ENCODE measurements around the gene SLC2A3. TPM values are rescaled to one million over a fixed set of nuclear protein-coding genes. Genes with fewer than 3 reads are reported as not detected.
"Not testable (repeated sequence)": the region's sequence is repeated elsewhere in the genome, so short reads cannot be mapped to it uniquely, and the experiment has no call there.

SLC2A3 gene
- total RNA-seq, 1 donor from 2014 or later = 362 TPM

DNA sequence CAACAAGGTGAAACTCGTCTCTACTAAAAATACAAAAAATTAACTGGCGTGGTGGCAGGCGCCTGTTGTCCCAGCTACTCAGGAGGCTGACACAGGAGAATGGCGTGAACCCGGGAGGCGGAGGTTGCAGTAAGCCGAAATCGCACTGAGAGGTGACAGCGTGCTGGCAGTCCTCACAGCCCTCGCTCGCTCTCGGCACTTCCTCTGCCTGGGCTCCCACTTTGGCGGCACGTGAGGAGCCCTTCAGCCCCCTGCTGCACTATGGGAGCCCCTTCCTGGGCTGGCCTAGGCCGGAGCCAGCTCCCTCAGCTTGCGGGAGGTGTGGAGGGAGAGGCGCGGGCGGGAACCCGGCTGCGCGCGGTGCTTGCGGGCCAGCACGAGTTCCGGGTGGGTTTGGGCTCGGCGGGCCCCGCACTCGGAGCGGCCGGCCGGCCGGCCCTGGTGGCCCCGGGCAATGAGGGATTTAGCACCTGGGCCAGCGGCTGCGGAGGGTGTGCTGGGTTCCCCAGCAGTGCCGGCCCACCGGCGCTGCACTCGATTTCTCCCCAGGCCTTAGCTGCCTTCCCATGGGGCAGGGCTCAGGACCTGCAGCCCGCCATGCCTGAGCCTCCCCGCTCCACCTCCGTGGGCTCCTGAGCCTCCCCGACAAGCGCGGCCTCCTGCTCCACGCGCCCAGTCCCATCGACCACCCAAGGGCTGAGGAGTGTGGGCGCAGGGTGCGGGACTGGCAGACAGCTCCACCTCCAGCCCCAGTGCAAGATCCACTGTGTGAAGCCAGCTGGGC is 54.8 kb downstream of the SLC2A3 start:
- DNase-seq, H3K9me3 Mint-ChIP-seq, H3K27ac Mint-ChIP-seq: not testable (repeated sequence)

DNA sequence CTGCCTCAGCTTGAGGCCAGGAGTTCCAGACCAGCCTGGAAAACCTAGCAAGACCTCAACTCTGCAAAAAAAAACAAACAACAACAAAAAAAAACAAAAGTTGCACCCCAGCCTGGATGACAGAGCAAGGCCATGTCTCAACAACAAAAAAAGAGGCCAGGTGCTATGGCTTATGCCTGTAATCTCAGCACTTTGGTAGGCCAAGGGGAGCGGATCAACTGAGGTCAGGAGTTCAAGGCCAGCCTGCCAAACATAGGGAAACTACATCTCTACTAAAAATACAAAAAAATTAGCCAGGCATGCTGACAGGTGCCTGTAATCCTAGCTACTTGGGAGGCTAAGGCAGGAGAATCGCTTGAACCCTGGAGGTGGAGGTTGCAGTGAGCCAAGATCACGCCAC is 56.7 kb downstream of the SLC2A3 start:
- peaks cover 1% of the 10 kb centered on the region for H3K27me3 Mint-ChIP-seq

More for the DNA sequence above, 54.8 kb downstream of the SLC2A3 start:
- H3K4me1 Mint-ChIP-seq; H3K4me3 Mint-ChIP-seq; H3K27me3 Mint-ChIP-seq; H3K36me3 Mint-ChIP-seq (ENCODE audit: low read depth); intact Hi-C loops (cut with micrococcal nuclease): not testable (repeated sequence)

DNA sequence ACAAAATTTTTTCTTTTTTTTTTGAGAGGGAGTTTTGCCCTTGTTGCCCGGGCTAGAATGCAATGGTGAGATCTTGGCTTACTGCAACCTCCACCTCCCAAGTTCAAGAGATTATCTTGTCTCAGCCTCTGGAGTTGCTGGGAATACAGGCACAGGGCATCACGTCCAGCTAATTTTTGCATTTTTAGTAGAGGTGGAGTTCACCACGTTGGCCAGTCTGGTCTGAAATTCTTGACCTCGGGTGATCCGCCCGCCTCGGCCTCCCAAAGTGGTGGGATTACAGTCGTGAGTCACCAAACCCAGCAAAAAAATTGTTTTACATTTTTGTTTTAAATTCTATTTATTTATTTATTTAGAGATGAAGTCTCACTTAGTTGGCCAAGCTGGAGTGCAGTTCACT is 58.6 kb downstream of the SLC2A3 start:
- H3K36me3 Mint-ChIP-seq (ENCODE audit: low read depth) = no peaks in the 10 kb centered on the region
- H3K27me3 Mint-ChIP-seq = peaks cover 13% of the 10 kb centered on the region
- no peak overlapping the region for H3K4me3 Mint-ChIP-seq
- peaks cover 3% of the 10 kb centered on the region for H3K9me3 Mint-ChIP-seq
- intact Hi-C loops (cut with micrococcal nuclease) = no loop called here
- DNase-seq = no peak
- H3K27ac Mint-ChIP-seq = no peak overlapping the region
- H3K4me1 Mint-ChIP-seq = no peaks in the 10 kb centered on the region

More for the DNA sequence above, 56.7 kb downstream of the SLC2A3 start:
- no peak overlapping the region for H3K27ac Mint-ChIP-seq
- DNase-seq = no peak
- H3K4me1 Mint-ChIP-seq = no peaks in the 10 kb centered on the region
- no peaks in the 10 kb centered on the region for H3K9me3 Mint-ChIP-seq
- no peaks in the 10 kb centered on the region for H3K36me3 Mint-ChIP-seq (ENCODE audit: low read depth)
- H3K4me3 Mint-ChIP-seq = no peak overlapping the region
- intact Hi-C loops (cut with micrococcal nuclease) = no loop called here

DNA sequence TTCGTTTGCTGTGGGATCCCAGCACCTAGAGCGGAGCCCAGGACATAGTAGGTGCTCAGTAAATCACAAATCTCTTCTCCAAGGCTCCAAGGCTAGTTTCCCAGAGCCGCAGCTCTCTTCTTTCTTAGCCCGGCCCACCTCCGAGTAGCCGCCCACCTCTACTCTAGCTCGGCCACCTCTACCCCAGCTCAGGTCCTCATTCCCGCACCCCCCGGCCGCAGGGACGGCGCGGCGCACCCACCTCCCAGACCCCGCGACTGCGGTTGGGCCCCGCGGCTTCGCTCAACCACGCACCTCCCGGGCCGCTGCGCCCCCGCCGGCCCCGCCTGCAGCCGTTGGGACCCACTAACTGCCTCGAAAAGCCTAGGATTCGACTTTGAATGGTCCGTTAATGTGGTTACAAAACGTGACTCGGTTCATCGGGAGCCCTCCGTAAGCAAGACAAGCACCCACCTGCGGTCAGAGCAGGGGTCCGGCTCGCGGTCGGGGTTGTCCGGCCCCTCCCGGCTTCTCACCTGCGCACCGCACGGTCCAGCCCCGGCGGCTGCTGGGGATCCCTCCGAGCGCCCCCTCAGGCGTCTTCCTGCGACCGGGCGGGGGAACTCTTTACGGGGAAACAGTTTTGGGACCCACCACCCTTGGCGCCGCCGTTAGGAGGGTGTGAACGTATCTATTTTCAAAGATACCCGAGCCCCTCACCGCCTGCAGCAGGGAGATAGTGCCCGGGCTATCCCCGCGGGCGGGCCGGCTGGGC is 63.2 kb downstream of the SLC2A3 start, which contains the start of gene SLC2A14:
Gene SLC2A14, minus strand, starts transcription at position 350 of the 754 bp plus-strand sequence. CDS start 3,035 bp downstream, outside the sequence.
- Mint-ChIP-seq H3K27ac (no peak within 1 kb of the TSS), H3K27me3 (peaks cover 33% of the 10 kb centered on the region), H3K36me3 (ENCODE audit: low read depth) (no peaks in the 10 kb centered on the region), H3K4me3 (no peak within 1 kb of the TSS), H3K4me1 (no peaks in the 10 kb centered on the region), H3K9me3 (peaks cover 3% of the 10 kb centered on the region)
- no peak for DNase-seq
- intact Hi-C loops (cut with micrococcal nuclease) = no loop called here

DNA sequence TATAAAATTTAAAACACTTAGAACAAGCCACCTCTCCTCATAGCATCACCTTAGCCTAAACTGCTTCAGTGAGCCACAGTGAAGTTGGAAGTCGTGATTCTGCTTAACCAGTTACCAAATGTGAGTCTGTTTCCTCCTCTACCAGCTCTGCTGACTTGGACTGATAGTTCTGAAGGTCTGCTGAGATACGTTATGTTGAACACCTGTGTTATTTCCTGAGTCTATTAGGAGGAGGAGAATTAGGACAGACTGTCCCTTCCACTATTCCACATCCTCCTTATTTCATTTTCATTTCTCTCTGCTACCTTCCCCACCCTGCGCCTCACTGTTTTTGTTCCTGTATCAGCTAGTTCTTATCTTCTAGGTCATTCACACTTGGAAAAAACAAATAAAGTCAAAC is 65.7 kb downstream of the SLC2A3 start:
- Mint-ChIP-seq H3K4me3 (no peak overlapping the region), H3K27me3 (peaks cover 33% of the 10 kb centered on the region), H3K9me3 (peaks cover 3% of the 10 kb centered on the region), H3K4me1 (no peaks in the 10 kb centered on the region), H3K36me3 (ENCODE audit: low read depth) (no peaks in the 10 kb centered on the region), H3K27ac (no peak overlapping the region)
- intact Hi-C loops (cut with micrococcal nuclease) = no loop called here
- DNase-seq = no peak

Other genes starting within 250 kb of the SLC2A3 start
- not detected in 2 replicates for gene GDF3, start 240.4 kb downstream of the SLC2A3 start, total RNA-seq
- not detected in 2 replicates for gene DPPA3, start 224.8 kb downstream of the SLC2A3 start, total RNA-seq
- gene CLEC4C, start 188.8 kb downstream of the SLC2A3 start, total RNA-seq = not detected in 2 replicates
- not detected in 2 replicates for gene NANOGNB, start 171.0 kb downstream of the SLC2A3 start, total RNA-seq
- not detected in 2 replicates for gene NANOG, start 146.8 kb downstream of the SLC2A3 start, total RNA-seq
- gene SLC2A14, start 63.3 kb downstream of the SLC2A3 start, total RNA-seq = 0.09 and 0.31 TPM in 2 replicates
- gene FOXJ2, start 96.5 kb upstream of the SLC2A3 start, total RNA-seq = 18.5 and 18.6 TPM in 2 replicates
- 0.56 and 0.73 TPM in 2 replicates for gene C3AR1, start 130.2 kb upstream of the SLC2A3 start, total RNA-seq
- gene NECAP1, start 146.1 kb upstream of the SLC2A3 start, total RNA-seq = 34.8 and 36.2 TPM in 2 replicates
- 0.97 and 1.5 TPM in 2 replicates for gene CLEC4A, start 187.4 kb upstream of the SLC2A3 start, total RNA-seq
- gene ZNF705A, start 220.8 kb upstream of the SLC2A3 start, total RNA-seq = not detected in 2 replicates

All from activated CD4-positive, alpha-beta T cell treated with anti-CD3 and anti-CD28 coated beads, Interleukin-2, amount 10 ng/mL, durations not matched to agents 24 days and 14 days (primary cell).